Hepatocyte (in vitro differentiated cells): ENCODE data around the gene PHF2. TPM values are rescaled to one million over a fixed set of nuclear protein-coding genes. Genes with fewer than 3 reads are reported as not detected.

Source experiments
- DNase-seq: peaks from one replicate; pipeline ENCODE4 v3.0.0-alpha.2; 2016; ENCODE audit warnings: low spot score
- H2AFZ ChIP-seq: fragments of 200-600 bp; sonication (generic); 2 replicates; pipeline ENCODE4 v1.6.0; 2016; ENCODE audit warnings: antibody characterized with exemption, mild to moderate bottlenecking
- H3K27ac ChIP-seq: fragments of 200-600 bp; sonication (generic); 2 replicates; pipeline ENCODE4 v1.5.1; 2016; ENCODE audit warnings: mild to moderate bottlenecking
- H3K27me3 ChIP-seq: fragments of 200-600 bp; sonication (generic); 2 replicates; pipeline ENCODE4 v1.6.1; 2016
- H3K36me3 ChIP-seq: fragments of 200-600 bp; sonication (generic); replicated peaks from 2 replicates; pipeline ENCODE4 v1.5.1; 2016; ENCODE audit warnings: low read depth; ENCODE audit not compliant: insufficient read depth
- H3K4me1 ChIP-seq: fragments of 200-600 bp; sonication (generic); 2 replicates; pipeline ENCODE4 v1.5.1; 2016; ENCODE audit warnings: mild to moderate bottlenecking, moderate library complexity; ENCODE audit not compliant: insufficient read depth
- H3K4me2 ChIP-seq: fragments of 200-600 bp; sonication (generic); 2 replicates; pipeline ENCODE4 v1.6.0; 2016
- H3K4me3 ChIP-seq: fragments of 200-600 bp; sonication (generic); 2 replicates; pipeline ENCODE4 v1.5.1; 2016; ENCODE audit warnings: mild to moderate bottlenecking
- H3K79me2 ChIP-seq: fragments of 200-600 bp; sonication (generic); 2 replicates; pipeline ENCODE4 v1.6.0; 2017; ENCODE audit warnings: mild to moderate bottlenecking
- H3K9me2 ChIP-seq: fragments of 200-600 bp; sonication (generic); replicated peaks from 2 replicates; pipeline ENCODE4 v1.6.0; 2017; ENCODE audit warnings: mild to moderate bottlenecking; ENCODE audit not compliant: insufficient read depth
- H3K9me3 ChIP-seq: fragments of 200-600 bp; sonication (generic); 2 replicates; pipeline ENCODE4 v1.5.1; 2016; ENCODE audit warnings: low read depth, mild to moderate bottlenecking
- H4K20me1 ChIP-seq: fragments of 200-600 bp; sonication (generic); 2 replicates; pipeline ENCODE4 v1.6.0; 2016; ENCODE audit warnings: mild to moderate bottlenecking; ENCODE audit not compliant: insufficient read depth, poor library complexity, severe bottlenecking
- EZH2 ChIP-seq: fragments of 200-600 bp; sonication (generic); IDR thresholded peaks from 2 replicates; pipeline ENCODE4 v1.6.1; 2016; ENCODE audit warnings: antibody characterized with exemption, mild to moderate bottlenecking, borderline replicate concordance
- EZH2phosphoT487 ChIP-seq: fragments of 200-600 bp; sonication (generic); IDR thresholded peaks from one replicate; pipeline ENCODE4 v1.6.1; 2018; ENCODE audit warnings: antibody characterized with exemption, mild to moderate bottlenecking, low read depth, moderate library complexity; ENCODE audit not compliant: unreplicated experiment, severe bottlenecking
- WGBS: methylation state at CpG from one replicate; pipeline ENCODE4 v1.1.6; 2016; ENCODE audit warnings: low lambda C conversion rate; ENCODE audit errors: missing lambda C conversion rate; 5-methylcytosine and 5-hydroxymethylcytosine counted together
- polyA plus RNA-seq: library from polyadenylated mRNA; unstranded; fragments of >200 nt; fragmentation: Nextera tagmentation; extraction: Ambion mirVana; gene quantifications from 2 replicates; pipeline ENCODE4 v1.2.1, GENCODE V29; 2016
- total RNA-seq: library from RNA; depleted of rRNA; stranded (reverse); fragments of >200 nt; gene quantifications from 2 replicates; pipeline ENCODE4 v1.2.3, GENCODE V29; 2014
- TF ChIP-seq, protein P1 (sequence below): fragments of 200-600 bp; sonication (generic); IDR thresholded peaks from 2 replicates; pipeline ENCODE4 v1.5.1; 2016; ENCODE audit warnings: antibody characterized with exemption, mild to moderate bottlenecking; ENCODE audit not compliant: poor library complexity

PHF2 gene
- total and polyA plus RNA-seq, 2 experiments from 2014 or later: 10.5 to 19.8 TPM

DNA sequence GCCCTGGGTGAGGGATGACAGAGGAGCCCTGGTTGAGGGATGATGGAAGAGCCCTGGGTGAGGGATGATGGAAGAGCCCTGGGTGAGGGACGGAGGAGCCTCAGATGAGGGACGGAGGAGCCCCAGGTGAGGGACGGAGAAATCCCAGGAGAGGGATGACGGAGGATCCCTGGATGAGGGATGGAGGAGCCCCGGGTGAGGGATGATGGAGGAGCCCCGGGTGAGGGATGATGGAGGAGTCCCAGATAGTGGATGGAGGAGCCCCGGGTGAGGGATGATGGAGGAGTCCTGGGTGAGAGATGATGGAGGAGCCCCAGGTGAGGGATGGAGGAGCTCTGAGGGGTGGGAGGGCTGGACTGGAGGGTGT is 10.9 kb downstream of the PHF2 start:
- peaks cover 19% of the 10 kb centered on the region for H3K4me1 ChIP-seq

DNA sequence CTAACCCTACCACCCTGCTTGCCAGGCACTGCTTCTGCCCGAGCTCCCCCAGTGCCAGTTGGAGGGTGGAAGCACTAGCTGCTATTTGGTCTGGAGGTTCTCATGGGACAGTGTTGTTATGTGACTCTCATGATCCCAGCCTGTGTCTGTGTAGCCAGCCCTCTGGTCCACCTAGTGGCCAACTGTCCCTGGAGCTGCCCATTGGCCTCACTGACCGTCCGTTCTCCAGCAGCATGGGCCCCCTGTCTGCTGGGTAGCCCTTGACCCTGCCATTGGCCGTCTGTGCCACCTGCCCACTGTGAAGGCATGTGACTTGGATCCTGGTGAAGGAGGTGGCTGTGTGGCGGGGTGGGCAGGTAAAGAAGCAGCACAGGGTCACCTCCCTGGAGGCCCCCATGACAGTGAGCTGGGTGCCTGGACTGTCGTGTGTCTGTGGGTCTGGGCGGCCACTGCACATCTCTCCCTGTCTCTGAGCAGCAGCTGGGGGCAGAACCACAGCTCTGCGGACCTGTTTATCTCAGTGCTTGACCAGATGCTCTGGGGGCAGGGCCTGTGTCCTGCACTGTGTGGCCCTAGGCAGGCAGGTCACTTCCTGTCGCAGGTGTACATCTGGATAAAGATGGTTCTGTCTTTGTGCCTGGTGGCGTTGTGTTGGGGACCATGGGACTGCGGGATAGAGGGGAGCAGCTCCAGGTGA is 11.4 kb downstream of the PHF2 start:
- peak; percentile 7 for DNase-seq
- no peak overlapping the region for H3K4me2 ChIP-seq
- H3K27me3 ChIP-seq: no peaks in the 10 kb centered on the region
- no peaks in the 10 kb centered on the region for H3K9me3 ChIP-seq
- peaks cover 96% of the 10 kb centered on the region for H3K79me2 ChIP-seq
- no peaks in the 10 kb centered on the region for H3K9me2 ChIP-seq
- no peak overlapping the region for H3K27ac ChIP-seq
- no peak overlapping the region for H3K4me3 ChIP-seq
- no peak overlapping the region for H2AFZ ChIP-seq
- TF ChIP-seq, protein P1, sequence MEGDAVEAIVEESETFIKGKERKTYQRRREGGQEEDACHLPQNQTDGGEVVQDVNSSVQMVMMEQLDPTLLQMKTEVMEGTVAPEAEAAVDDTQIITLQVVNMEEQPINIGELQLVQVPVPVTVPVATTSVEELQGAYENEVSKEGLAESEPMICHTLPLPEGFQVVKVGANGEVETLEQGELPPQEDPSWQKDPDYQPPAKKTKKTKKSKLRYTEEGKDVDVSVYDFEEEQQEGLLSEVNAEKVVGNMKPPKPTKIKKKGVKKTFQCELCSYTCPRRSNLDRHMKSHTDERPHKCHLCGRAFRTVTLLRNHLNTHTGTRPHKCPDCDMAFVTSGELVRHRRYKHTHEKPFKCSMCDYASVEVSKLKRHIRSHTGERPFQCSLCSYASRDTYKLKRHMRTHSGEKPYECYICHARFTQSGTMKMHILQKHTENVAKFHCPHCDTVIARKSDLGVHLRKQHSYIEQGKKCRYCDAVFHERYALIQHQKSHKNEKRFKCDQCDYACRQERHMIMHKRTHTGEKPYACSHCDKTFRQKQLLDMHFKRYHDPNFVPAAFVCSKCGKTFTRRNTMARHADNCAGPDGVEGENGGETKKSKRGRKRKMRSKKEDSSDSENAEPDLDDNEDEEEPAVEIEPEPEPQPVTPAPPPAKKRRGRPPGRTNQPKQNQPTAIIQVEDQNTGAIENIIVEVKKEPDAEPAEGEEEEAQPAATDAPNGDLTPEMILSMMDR: no peak
- TF ChIP-seq EZH2phosphoT487 (no peak), EZH2 (no peak)
- 92% methylated on average over 11 of the region's 11 CpGs for WGBS
- peaks cover 16% of the 10 kb centered on the region for H3K4me1 ChIP-seq
- peaks cover 66% of the 10 kb centered on the region for H4K20me1 ChIP-seq
- H3K36me3 ChIP-seq: no peaks in the 10 kb centered on the region

More for the DNA sequence above, 10.9 kb downstream of the PHF2 start:
- no peak for TF ChIP-seq EZH2
- TF ChIP-seq EZH2phosphoT487: no peak
- TF ChIP-seq, protein P1: no peak
- no peak for DNase-seq
- 96% methylated on average over 5 of the region's 7 CpGs for WGBS
- H3K79me2 ChIP-seq: peaks cover 95% of the 10 kb centered on the region
- no peaks in the 10 kb centered on the region for H3K27me3 ChIP-seq
- no peak overlapping the region for H3K4me3 ChIP-seq
- H3K27ac ChIP-seq: no peak overlapping the region
- no peaks in the 10 kb centered on the region for H3K9me2 ChIP-seq
- no peaks in the 10 kb centered on the region for H3K9me3 ChIP-seq
- H3K4me2 ChIP-seq: no peak overlapping the region
- H2AFZ ChIP-seq: no peak overlapping the region
- H3K36me3 ChIP-seq: no peaks in the 10 kb centered on the region
- peaks cover 63% of the 10 kb centered on the region for H4K20me1 ChIP-seq

DNA sequence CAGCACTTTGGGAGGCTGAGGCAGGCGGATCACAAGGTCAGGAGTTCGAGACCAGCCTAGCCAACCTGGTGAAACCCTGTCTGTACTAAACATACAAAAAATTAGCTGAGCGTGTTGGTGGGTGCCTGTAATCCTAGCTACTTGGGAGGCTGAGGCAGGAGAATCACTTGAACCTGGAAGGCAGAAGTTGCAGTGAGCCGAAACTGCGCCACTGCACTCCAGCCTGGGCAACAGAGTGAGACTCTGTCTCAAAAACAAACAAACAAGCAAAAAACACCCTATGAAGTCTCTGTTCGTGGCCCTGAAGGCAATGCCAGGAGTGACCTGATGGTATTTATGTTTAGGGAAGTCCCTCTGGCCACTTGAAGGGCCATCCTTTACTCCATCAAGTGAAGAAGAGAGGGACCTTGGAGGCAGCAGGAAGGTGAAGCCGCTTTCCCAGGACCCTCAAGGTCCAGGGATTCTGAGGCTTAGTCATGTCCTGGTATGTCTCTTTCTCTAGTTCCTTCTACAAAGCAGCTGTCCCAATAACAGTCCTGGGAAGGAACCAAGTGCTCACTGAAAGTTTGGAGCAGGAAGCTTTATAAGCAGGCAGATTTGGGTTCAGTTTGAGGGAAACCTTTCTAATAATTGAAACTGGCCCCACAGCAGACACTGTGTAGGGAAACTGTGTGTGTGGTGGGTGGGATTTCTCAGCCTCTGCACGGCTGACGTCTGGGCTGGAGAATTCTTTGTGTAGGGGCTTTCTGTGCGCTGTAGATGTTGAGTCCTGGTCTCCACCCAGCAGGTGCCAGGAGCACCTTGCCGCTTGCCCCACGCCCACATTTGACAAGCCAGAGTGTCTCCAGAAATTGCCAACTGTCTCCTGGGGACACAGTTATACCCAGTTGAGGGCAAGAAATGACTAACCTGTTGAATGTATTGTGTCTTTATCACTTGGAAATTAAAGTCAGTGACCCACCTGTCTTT is 12.5 kb downstream of the PHF2 start:
- H3K36me3 ChIP-seq: no peaks in the 10 kb centered on the region
- H3K4me1 ChIP-seq: peaks cover 25% of the 10 kb centered on the region
- H3K9me3 ChIP-seq: no peaks in the 10 kb centered on the region
- H3K4me3 ChIP-seq: no peak overlapping the region
- peaks cover 74% of the 10 kb centered on the region for H4K20me1 ChIP-seq
- WGBS: 82% methylated on average over 12 of the region's 12 CpGs
- no peak overlapping the region for H3K27ac ChIP-seq
- H3K27me3 ChIP-seq: no peaks in the 10 kb centered on the region
- DNase-seq: peak; percentile 3
- peak overlapping the region; percentile 3 for H3K4me2 ChIP-seq
- no peak overlapping the region for H2AFZ ChIP-seq
- H3K79me2 ChIP-seq: peaks cover 96% of the 10 kb centered on the region
- TF ChIP-seq, protein P1: no peak
- TF ChIP-seq EZH2 (no peak), EZH2phosphoT487 (no peak)
- no peaks in the 10 kb centered on the region for H3K9me2 ChIP-seq
